Neural crest cell (in vitro differentiated cells): ENCODE results near the gene CEMIP. TPM values are rescaled to one million over a fixed set of nuclear protein-coding genes. Genes with fewer than 3 reads are reported as not detected.
"Not testable (repeated sequence)": the region's sequence is repeated elsewhere in the genome, so short reads cannot be mapped to it uniquely, and the experiment has no call there.

ENCODE experiments used
- DNase-seq: peaks from one replicate; pipeline ENCODE4 v3.0.0; 2021; ENCODE audit warnings: low read depth, mixed read lengths, low spot score
- H3K27ac Mint-ChIP-seq: one replicate; pipeline ENCODE4 v1.8.0; 2021; ENCODE audit warnings: mild to moderate bottlenecking, mixed read lengths; ENCODE audit not compliant: unreplicated experiment
- H3K27me3 Mint-ChIP-seq: 2 replicates; pipeline ENCODE4 v1.8.0; 2021; ENCODE audit warnings: low read depth, mild to moderate bottlenecking, mixed read lengths
- H3K36me3 Mint-ChIP-seq: 2 replicates; pipeline ENCODE4 v1.8.0; 2021; ENCODE audit warnings: low read depth, mild to moderate bottlenecking, mixed read lengths
- H3K4me1 Mint-ChIP-seq: 2 replicates; pipeline ENCODE4 v1.8.0; 2021; ENCODE audit warnings: mixed read lengths
- H3K4me3 Mint-ChIP-seq: one replicate; pipeline ENCODE4 v1.8.0; 2021; ENCODE audit warnings: mild to moderate bottlenecking, mixed read lengths
- H3K9me3 Mint-ChIP-seq: 2 replicates; pipeline ENCODE4 v1.8.0; 2021; ENCODE audit warnings: mixed read lengths
- CTCF ChIP-seq: fragments of 200-600 bp; sonication (generic); conservative IDR thresholded peaks from 2 replicates; pipeline ENCODE4 v1.5.0; 2021; ENCODE audit warnings: antibody characterized with exemption, mild to moderate bottlenecking
- total RNA-seq: library from RNA; stranded (reverse); gene quantifications from 2 replicates; pipeline ENCODE4 v1.2.1, GENCODE V29; 2021

The CEMIP gene
- total RNA-seq, 1 donor from 2014 or later: 0.33 TPM

- no peak for DNase-seq
- Mint-ChIP-seq H3K27ac (no peak overlapping the region), H3K4me1 (peaks cover 43% of the 10 kb centered on the region), H3K4me3 (no peak overlapping the region), H3K36me3 (peaks cover 9% of the 10 kb centered on the region), H3K27me3 (no peaks in the 10 kb centered on the region), H3K9me3 (no peaks in the 10 kb centered on the region)
- TF ChIP-seq CTCF: no peak
Measured at GRCh38 chr15:80957976-80958375, 178.8 kb downstream of the CEMIP start.

- Mint-ChIP-seq H3K36me3 (peaks cover 12% of the 10 kb centered on the region), H3K27ac (no peak overlapping the region), H3K4me1 (peaks cover 33% of the 10 kb centered on the region), H3K27me3 (no peaks in the 10 kb centered on the region), H3K9me3 (no peaks in the 10 kb centered on the region), H3K4me3 (no peak overlapping the region)
- no peak for TF ChIP-seq CTCF
- DNase-seq: no peak
Measured at GRCh38 chr15:80958818-80959495, 179.8 kb downstream of the CEMIP start.

GRCh38 chr15:80965454-80965853, 186.3 kb downstream of the CEMIP start:
- H3K27me3 Mint-ChIP-seq, H3K27ac Mint-ChIP-seq, H3K9me3 Mint-ChIP-seq, H3K4me3 Mint-ChIP-seq, DNase-seq, H3K4me1 Mint-ChIP-seq: not testable (repeated sequence)
- peaks cover 20% of the 10 kb centered on the region for H3K36me3 Mint-ChIP-seq

GRCh38 chr15:80966431-80967197, 187.4 kb downstream of the CEMIP start:
- H3K4me1 Mint-ChIP-seq: peaks cover 4% of the 10 kb centered on the region
- no peak for DNase-seq

GRCh38 chr15:80967451-80967850, 188.3 kb downstream of the CEMIP start:
- H3K27me3 Mint-ChIP-seq: no peaks in the 10 kb centered on the region
- H3K4me1 Mint-ChIP-seq: peaks cover 4% of the 10 kb centered on the region
- H3K4me3 Mint-ChIP-seq: no peak overlapping the region
- H3K27ac Mint-ChIP-seq: no peak overlapping the region
- TF ChIP-seq CTCF: no peak
- DNase-seq: no peak
- H3K36me3 Mint-ChIP-seq: peaks cover 19% of the 10 kb centered on the region
- peaks cover 3% of the 10 kb centered on the region for H3K9me3 Mint-ChIP-seq

More at GRCh38 chr15:80966431-80967197, 187.4 kb downstream of the CEMIP start:
- Mint-ChIP-seq H3K27me3 (no peaks in the 10 kb centered on the region), H3K36me3 (peaks cover 20% of the 10 kb centered on the region), H3K27ac (no peak overlapping the region), H3K9me3 (peaks cover 3% of the 10 kb centered on the region), H3K4me3 (no peak overlapping the region)
- no peak for TF ChIP-seq CTCF

GRCh38 chr15:80967991-80968510, 188.9 kb downstream of the CEMIP start:
- H3K4me1 Mint-ChIP-seq: peaks cover 4% of the 10 kb centered on the region
- no peak for DNase-seq
- H3K36me3 Mint-ChIP-seq: peaks cover 18% of the 10 kb centered on the region
- peaks cover 3% of the 10 kb centered on the region for H3K9me3 Mint-ChIP-seq
- H3K4me3 Mint-ChIP-seq: no peak overlapping the region
- H3K27me3 Mint-ChIP-seq: no peaks in the 10 kb centered on the region
- no peak overlapping the region for H3K27ac Mint-ChIP-seq
- no peak for TF ChIP-seq CTCF
